B cell (primary cell): ENCODE measurements around the gene KDELR1. TPM values are rescaled to one million over a fixed set of nuclear protein-coding genes. Genes with fewer than 3 reads are reported as not detected.

Source experiments
- ATAC-seq: fragments of 200-7000 bp; cut with Tn5 transposase; one replicate; pipeline ENCODE4 v1.10.0; 2021; ENCODE audit warnings: low read depth, mild to moderate bottlenecking, moderate number of reproducible peaks, moderate library complexity
- CTCF ChIA-PET: fragments of 350-600 bp; sonication (Branson Sonifier 250); formaldehyde crosslinking; loops from one replicate; lab custom pipeline; 2021; ENCODE audit warnings: antibody characterized with exemption, inconsistent platforms; lab: Charles Lee
- POLR2A ChIA-PET: fragments of 350-600 bp; sonication (Branson Sonifier 250); formaldehyde crosslinking; loops from one replicate; lab custom pipeline; 2021; ENCODE audit warnings: antibody characterized with exemption; lab: Charles Lee
- DNase-seq: peaks from one replicate; pipeline ENCODE4 v3.0.0; 2013
- H2AFZ ChIP-seq: 2 replicates; pipeline ENCODE4 v1.6.1; 2012; ENCODE audit warnings: mild to moderate bottlenecking, low read depth, low read length; ENCODE audit not compliant: insufficient read depth, poor library complexity, severe bottlenecking
- H3K27ac ChIP-seq, 2 donors: 1 replicate in 1 of 2; 2 replicates in 1 of 2; pipeline ENCODE4 v1.5.1; 2012 to 2013; ENCODE audit warnings: low read length in 2 of 2, mild to moderate bottlenecking in 2 of 2, moderate library complexity in 1 of 2
- H3K27me3 ChIP-seq, 4 experiments: fragments of 200-600 bp in 1 of 4; sonication (generic) in 1 of 4; replicated peaks in 1 of 4; 1 replicate in 2 of 4; 2 replicates in 2 of 4; pipeline versions ENCODE4 v1.6.1 to v1.7.0; 2013 to 2016; ENCODE audit warnings: low read length in 3 of 4, mild to moderate bottlenecking in 2 of 4, mixed read lengths in 1 of 4, moderate library complexity in 1 of 4; ENCODE audit not compliant: insufficient read depth in 4 of 4, control insufficient read depth in 3 of 4; ENCODE audit errors: control extremely low read depth in 1 of 4
- H3K36me3 ChIP-seq, 2 experiments: replicated peaks in 1 of 2; 1 replicate in 1 of 2; 2 replicates in 1 of 2; pipeline versions ENCODE4 v1.6.1 to v1.7.1; 2013; ENCODE audit warnings: low read length in 1 of 2; ENCODE audit not compliant: insufficient read depth in 2 of 2, control insufficient read depth in 1 of 2; ENCODE audit errors: control extremely low read depth in 1 of 2, extremely low read depth in 1 of 2
- H3K4me1 ChIP-seq, 2 donors: fragments of 200-600 bp in 1 of 2; sonication (generic) in 1 of 2; 1 replicate in 1 of 2; 2 replicates in 1 of 2; pipeline versions ENCODE4 v1.5.1 to v1.6.1; 2013 to 2017; ENCODE audit warnings: low read length in 2 of 2; ENCODE audit not compliant: control insufficient read depth in 2 of 2, insufficient read depth in 2 of 2
- H3K4me2 ChIP-seq: replicated peaks from 2 replicates; pipeline ENCODE3; 2012; ENCODE audit warnings: mild to moderate bottlenecking, low read depth, low read length; ENCODE audit not compliant: poor library complexity, severe bottlenecking
- H3K4me3 ChIP-seq, 5 experiments: fragments of 200-600 bp in 1 of 5; sonication (generic) in 1 of 5; 1 replicate in 3 of 5; 2 replicates in 2 of 5; pipeline versions ENCODE4 v1.5.1 to v1.7.0; 2011 to 2016; ENCODE audit warnings: low read length in 4 of 5, mild to moderate bottlenecking in 4 of 5, low read depth in 2 of 5, control low read depth in 1 of 5, moderate library complexity in 1 of 5; ENCODE audit not compliant: insufficient read depth in 1 of 5; ENCODE audit errors: control extremely low read depth in 1 of 5, extremely low read depth in 1 of 5
- H3K79me2 ChIP-seq: fragments of 200-600 bp; sonication (generic); one replicate; pipeline ENCODE4 v1.6.0; 2016; ENCODE audit warnings: low read length; ENCODE audit not compliant: control insufficient read depth, insufficient read depth
- H3K9ac ChIP-seq: fragments of 200-600 bp; sonication (generic); 2 replicates; pipeline ENCODE4 v1.6.1; 2017; ENCODE audit warnings: mild to moderate bottlenecking, low read length, moderate library complexity
- H3K9me3 ChIP-seq, 3 donors: one replicate each; pipeline versions ENCODE4 v1.6.1 to v1.7.1; 2013; ENCODE audit warnings: low read length in 2 of 3; ENCODE audit not compliant: control insufficient read depth in 2 of 3, insufficient read depth in 1 of 3; ENCODE audit errors: control extremely low read depth in 1 of 3
- H4K20me1 ChIP-seq: 2 replicates; pipeline ENCODE4 v1.6.0; 2012; ENCODE audit warnings: mild to moderate bottlenecking, low read length; ENCODE audit not compliant: insufficient read depth, control insufficient read depth, poor library complexity, severe bottlenecking
- H3K27ac Mint-ChIP-seq: one replicate; pipeline ENCODE4 v1.8.0; 2021; ENCODE audit warnings: mixed read lengths
- H3K27me3 Mint-ChIP-seq: one replicate; pipeline ENCODE4 v1.8.0; 2021; ENCODE audit warnings: mixed read lengths
- H3K4me1 Mint-ChIP-seq: one replicate; pipeline ENCODE4 v1.8.0; 2021; ENCODE audit warnings: mixed read lengths
- H3K4me3 Mint-ChIP-seq: one replicate; pipeline ENCODE4 v1.8.0; 2021; ENCODE audit warnings: mixed read lengths
- H3K9me3 Mint-ChIP-seq: one replicate; pipeline ENCODE4 v1.8.0; 2022; ENCODE audit warnings: mixed read lengths; ENCODE audit not compliant: insufficient read depth
- CTCF ChIP-seq: fragments of 200-600 bp; IDR thresholded peaks from one replicate; pipeline ENCODE4 v1.8.0; 2022; ENCODE audit warnings: antibody characterized with exemption, mild to moderate bottlenecking
- EZH2 ChIP-seq: IDR thresholded peaks from 2 replicates; pipeline ENCODE4 v1.6.1; 2012; ENCODE audit warnings: borderline replicate concordance, low read depth, mild to moderate bottlenecking, moderate library complexity, low read length; ENCODE audit not compliant: insufficient read depth, poor library complexity, severe bottlenecking
- WGBS: methylation state at CpG from one replicate; pipeline ENCODE4 v1.1.5; 2013; ENCODE audit warnings: missing lambda C conversion rate; ENCODE audit not compliant: insufficient coverage; 5-methylcytosine and 5-hydroxymethylcytosine counted together
- intact Hi-C: fragments of 100-400 bp; cut with micrococcal nuclease; formaldehyde crosslinking; loops from one replicate; pipeline ENCODE4 v1.10.0; 2022
- polyA plus RNA-seq: library from polyadenylated mRNA; depleted of rRNA; stranded (reverse); fragments of >200 nt; gene quantifications from 2 replicates; pipeline ENCODE4 v1.2.3, GENCODE V29; 2012
- total RNA-seq, 2 donors: library from RNA; stranded (reverse); fragments of 120-200 nt in 1 of 2; gene quantifications; 1 replicate in 1 of 2; 2 replicates in 1 of 2; pipeline versions ENCODE4 v1.2.3 to v1.2.4, GENCODE V29; 2013 to 2022

KDELR1 gene
- total and polyA plus RNA-seq, 2 donors (not counting 1 experiment from before 2014, with no cell fraction given) = 33.3 to 62.7 TPM

GRCh38 chr19:48341515-48342413, 49.6 kb downstream of the KDELR1 start:
- H2AFZ ChIP-seq = no peak overlapping the region
- H3K79me2 ChIP-seq = no peaks in the 10 kb centered on the region
- no peaks in the 10 kb centered on the region for H3K27me3 Mint-ChIP-seq
- ChIA-PET POLR2A (no interaction called here), CTCF (interaction anchor here (0.5 kb wide), 1 partner anchor 483 kb away, joined by 4 read pairs; no protein-coding TSS in a partner anchor)
- no peaks in the 10 kb centered on the region for H3K9me3 Mint-ChIP-seq
- H3K36me3 ChIP-seq = peaks cover 0 to 9% of the 10 kb centered on the region in 2 experiments
- H3K4me3 ChIP-seq = no peak overlapping the region
- no peak overlapping the region for H3K27ac Mint-ChIP-seq
- no peak for TF ChIP-seq EZH2
- no peak for TF ChIP-seq CTCF
- H3K4me3 Mint-ChIP-seq = no peak overlapping the region
- WGBS = 98% methylated on average over 7 of the region's 10 CpGs
- H4K20me1 ChIP-seq = no peaks in the 10 kb centered on the region
- no peaks in the 10 kb centered on the region for H3K4me1 ChIP-seq
- no peak overlapping the region for H3K9ac ChIP-seq
- no peaks in the 10 kb centered on the region for H3K4me1 Mint-ChIP-seq
- intact Hi-C loops = no loop called here
- DNase-seq = no peak
- no peak overlapping the region for H3K27ac ChIP-seq
- no peaks in the 10 kb centered on the region for H3K9me3 ChIP-seq
- no peak overlapping the region for H3K4me2 ChIP-seq
- no peak for ATAC-seq
- no peaks in the 10 kb centered on the region for H3K27me3 ChIP-seq

- 98% methylated on average over 11 of the region's 11 CpGs for WGBS
- Histone ChIP-seq H3K4me2 (no peak overlapping the region), H3K79me2 (no peaks in the 10 kb centered on the region), H3K27me3 (no peaks in the 10 kb centered on the region), H4K20me1 (no peaks in the 10 kb centered on the region), H3K9me3 (no peaks in the 10 kb centered on the region), H3K9ac (no peak overlapping the region), H3K36me3 (peaks cover 0 to 9% of the 10 kb centered on the region in 2 experiments), H3K27ac (no peak overlapping the region), H2AFZ (no peak overlapping the region), H3K4me1 (no peaks in the 10 kb centered on the region), H3K4me3 (no peak overlapping the region)
- H3K27me3 Mint-ChIP-seq = no peaks in the 10 kb centered on the region
- H3K9me3 Mint-ChIP-seq = no peaks in the 10 kb centered on the region
- ATAC-seq (no peak), DNase-seq (no peak)
- H3K27ac Mint-ChIP-seq = no peak overlapping the region
- ChIA-PET CTCF (interaction anchor here (0.5 kb wide), 1 partner anchor 483 kb away, joined by 4 read pairs; no protein-coding TSS in a partner anchor), POLR2A (no interaction called here)
- H3K4me3 Mint-ChIP-seq = no peak overlapping the region
- intact Hi-C loops = no loop called here
- no peaks in the 10 kb centered on the region for H3K4me1 Mint-ChIP-seq
- TF ChIP-seq EZH2 (no peak), CTCF (no peak)
Measured at GRCh38 chr19:48340995-48341394, 50.4 kb downstream of the KDELR1 start.
